NT2/D1 (cell line): Measurements from ENCODE around the gene EXOC3L1.
A peak's percentile ranks its signal among the peaks of the same experiment; 100 is the strongest.

Experiments used
- DNase-seq: peaks from one replicate; pipeline ENCODE4 v3.0.0-alpha.2; 2011; ENCODE audit warnings: low read depth, low spot score
- H3K27me3 ChIP-seq: 2 replicates; pipeline ENCODE4 v1.6.0; 2011; ENCODE audit warnings: mild to moderate bottlenecking; ENCODE audit not compliant: insufficient read length, insufficient read depth
- H3K36me3 ChIP-seq: 2 replicates; pipeline ENCODE4 v1.6.1; 2011; ENCODE audit warnings: mild to moderate bottlenecking, low read length, mixed read lengths; ENCODE audit not compliant: insufficient read depth, insufficient read length
- H3K4me1 ChIP-seq: 2 replicates; pipeline ENCODE4 v1.5.1; 2011; ENCODE audit not compliant: insufficient read depth, insufficient read length
- H3K4me3 ChIP-seq: 2 replicates; pipeline ENCODE4 v1.5.1; 2011; ENCODE audit warnings: low read depth; ENCODE audit not compliant: insufficient read length
- H3K9ac ChIP-seq: 2 replicates; pipeline ENCODE4 v1.6.0; 2011; ENCODE audit warnings: low read depth; ENCODE audit not compliant: insufficient read length
- H3K9me3 ChIP-seq: 2 replicates; pipeline ENCODE4 v1.5.1; 2011; ENCODE audit warnings: mild to moderate bottlenecking, low read length; ENCODE audit not compliant: insufficient read depth
- SUZ12 ChIP-seq: IDR thresholded peaks from 2 replicates; pipeline ENCODE4 v1.6.1; 2011; ENCODE audit not compliant: insufficient read length, insufficient read depth; ENCODE audit errors: extremely low read depth
- YY1 ChIP-seq: IDR thresholded peaks from 2 replicates; pipeline ENCODE4 v1.6.1; 2011; ENCODE audit not compliant: insufficient read length, insufficient read depth
- ZNF274 ChIP-seq: IDR thresholded peaks from 2 replicates; pipeline ENCODE4 v1.6.1; 2011; ENCODE audit warnings: mild to moderate bottlenecking, low read depth, low read length

EXOC3L1 gene

DNA sequence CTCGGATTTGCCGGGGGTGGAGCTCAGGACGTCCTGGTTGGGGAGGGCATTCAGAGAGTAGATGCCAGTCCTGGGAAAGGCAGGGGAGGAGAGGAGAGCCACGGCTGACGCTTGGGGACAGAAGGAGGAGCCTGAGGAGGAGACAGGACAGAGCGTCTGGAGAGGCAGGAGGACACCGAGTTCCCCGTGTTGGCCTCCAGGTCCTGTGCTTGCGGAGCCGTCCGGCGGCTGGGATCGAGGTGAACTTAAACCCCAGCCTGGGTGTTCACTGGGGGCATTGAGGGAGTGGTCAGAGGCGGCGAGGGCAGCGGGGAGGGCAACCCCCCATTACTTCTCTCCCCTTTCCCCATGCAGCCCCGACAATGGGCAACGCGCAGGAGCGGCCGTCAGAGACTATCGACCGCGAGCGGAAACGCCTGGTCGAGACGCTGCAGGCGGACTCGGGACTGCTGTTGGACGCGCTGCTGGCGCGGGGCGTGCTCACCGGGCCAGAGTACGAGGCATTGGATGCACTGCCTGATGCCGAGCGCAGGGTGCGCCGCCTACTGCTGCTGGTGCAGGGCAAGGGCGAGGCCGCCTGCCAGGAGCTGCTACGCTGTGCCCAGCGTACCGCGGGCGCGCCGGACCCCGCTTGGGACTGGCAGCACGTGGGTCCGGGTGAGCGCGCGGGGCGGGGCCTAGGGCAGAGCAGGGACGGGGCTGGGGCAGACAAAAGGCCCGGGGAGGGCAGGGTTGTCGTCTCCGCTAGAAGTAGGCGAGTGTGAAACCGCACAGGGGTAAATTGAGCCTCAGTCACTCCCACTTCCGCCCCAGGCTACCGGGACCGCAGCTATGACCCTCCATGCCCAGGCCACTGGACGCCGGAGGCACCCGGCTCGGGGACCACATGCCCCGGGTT is 15.9 kb downstream of the EXOC3L1 start:
- Histone ChIP-seq H3K36me3 (peaks cover 21% of the 10 kb centered on the region), H3K4me1 (peaks cover 28% of the 10 kb centered on the region), H3K27me3 (peaks cover 80% of the 10 kb centered on the region), H3K9me3 (no peaks in the 10 kb centered on the region), H3K9ac (peak overlapping the region; percentile 66), H3K4me3 (peak overlapping the region; percentile 34)
- TF ChIP-seq SUZ12 (no peak), YY1 (no peak)
- no peak for DNase-seq

DNA sequence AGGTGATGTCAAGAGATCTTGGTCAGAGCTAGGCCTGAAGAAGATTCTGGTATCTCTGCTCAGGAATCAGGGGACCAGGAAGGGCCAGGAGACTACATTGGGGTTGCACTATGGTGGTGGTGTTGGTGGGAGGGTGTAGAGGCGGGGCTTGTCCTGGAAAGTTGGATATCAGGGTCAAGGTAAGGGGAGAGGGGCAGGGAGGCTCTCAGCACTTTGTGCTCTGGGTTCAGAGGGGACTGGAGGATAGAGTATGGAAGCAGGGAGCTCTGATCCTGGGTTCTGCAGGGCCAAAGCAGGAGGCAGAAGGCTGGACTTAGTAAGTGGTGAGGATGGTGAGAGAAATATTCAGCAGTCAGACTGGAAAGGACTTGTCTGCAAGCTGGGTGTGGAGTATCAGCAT is 16.6 kb downstream of the EXOC3L1 start:
- H3K4me1 ChIP-seq = peaks cover 24% of the 10 kb centered on the region

DNA sequence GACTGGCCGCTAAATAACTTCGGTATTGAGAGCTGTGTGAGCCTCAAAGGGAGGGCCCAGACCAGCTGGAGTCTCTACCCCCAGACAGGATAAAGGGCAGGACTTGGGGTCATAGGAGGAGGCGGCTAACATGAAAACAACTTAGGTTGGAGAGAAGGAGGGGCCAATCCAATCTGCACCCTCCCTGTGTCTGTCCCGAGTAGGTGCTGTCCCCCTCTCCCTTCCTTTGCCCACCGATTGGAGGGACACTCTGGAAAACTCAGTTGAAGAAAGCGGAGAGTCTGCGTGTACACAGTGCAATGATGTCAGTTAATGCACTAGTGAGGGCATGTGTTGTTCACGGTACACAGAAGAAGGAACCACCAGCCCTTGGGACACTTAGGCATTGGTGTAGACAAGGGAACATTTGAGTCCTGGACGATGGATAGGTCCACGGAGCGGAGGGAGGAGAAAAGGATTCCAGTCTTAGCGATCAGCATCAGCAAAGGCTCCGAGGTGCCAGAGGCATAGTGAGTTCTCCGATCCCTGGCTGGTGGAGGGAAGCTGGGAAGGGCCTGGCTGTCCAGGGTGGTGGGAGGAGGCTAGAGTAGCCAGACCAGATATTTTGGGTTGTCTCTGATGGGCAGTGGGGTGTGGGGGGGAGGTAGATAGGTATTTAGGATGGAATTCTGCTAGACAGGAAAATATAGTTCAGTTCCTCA is 18.8 kb downstream of the EXOC3L1 start:
- H3K36me3 ChIP-seq = peaks cover 7% of the 10 kb centered on the region
- no peak for DNase-seq
- peak overlapping the region; percentile 75 for H3K4me3 ChIP-seq
- H3K9ac ChIP-seq = peak overlapping the region; percentile 77
- peaks cover 13% of the 10 kb centered on the region for H3K4me1 ChIP-seq
- TF ChIP-seq SUZ12 = no peak
- TF ChIP-seq ZNF274 = no peak
- no peak for TF ChIP-seq YY1
- H3K27me3 ChIP-seq = peaks cover 81% of the 10 kb centered on the region
- no peaks in the 10 kb centered on the region for H3K9me3 ChIP-seq

More for the DNA sequence above, 16.6 kb downstream of the EXOC3L1 start:
- DNase-seq = no peak
- H3K9ac ChIP-seq = peak overlapping the region; percentile 66
- TF ChIP-seq ZNF274 (no peak), YY1 (no peak), SUZ12 (no peak)
- H3K27me3 ChIP-seq = peaks cover 80% of the 10 kb centered on the region
- peaks cover 21% of the 10 kb centered on the region for H3K36me3 ChIP-seq
- no peaks in the 10 kb centered on the region for H3K9me3 ChIP-seq
- peak overlapping the region; percentile 34 for H3K4me3 ChIP-seq

DNA sequence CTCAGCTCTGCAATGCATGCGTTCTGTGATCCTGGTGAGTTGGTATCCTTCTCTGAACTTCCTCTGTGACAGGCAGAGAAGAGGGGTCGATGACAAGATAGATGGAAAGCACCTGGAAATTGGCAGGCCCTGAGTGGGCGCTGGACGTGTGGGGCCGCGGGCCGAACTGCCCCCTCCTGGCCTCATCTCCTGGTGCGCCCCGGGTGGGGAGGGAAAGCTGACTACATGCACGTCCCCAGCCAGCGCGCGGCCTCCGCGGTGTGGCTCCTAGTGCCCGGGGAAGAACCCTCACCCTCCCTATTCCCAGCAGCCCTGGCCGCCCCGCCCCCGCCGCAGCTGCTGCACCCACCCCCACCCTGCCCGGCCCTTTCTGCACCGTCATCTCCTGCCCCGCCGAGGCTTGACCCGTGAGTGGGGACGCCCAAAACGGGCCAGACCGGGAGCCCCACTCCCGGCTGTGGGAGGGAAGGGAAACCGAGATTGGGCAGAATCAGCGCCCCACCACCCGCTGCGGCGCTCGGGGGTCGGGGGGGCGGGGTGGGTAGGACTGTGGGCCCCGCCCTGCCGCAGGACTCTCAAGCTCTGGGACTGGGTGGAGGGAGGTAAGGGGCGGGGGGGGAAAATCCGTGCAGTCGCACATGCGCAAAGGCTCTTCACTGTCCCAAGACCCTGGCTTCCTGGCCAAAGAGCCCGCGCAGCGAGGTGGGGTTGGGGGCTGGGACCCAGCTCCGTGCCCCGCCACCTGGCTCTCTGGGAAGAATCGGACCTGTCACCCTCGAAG is 19.6 kb downstream of the EXOC3L1 start, which contains the start of gene NOL3:
Gene NOL3 (plus strand): TSS at position 371 of the 781 bp plus-strand sequence.
- peaks cover 3% of the 10 kb centered on the region for H3K36me3 ChIP-seq
- TF ChIP-seq SUZ12 = no peak
- TF ChIP-seq YY1 = no peak
- no peak for TF ChIP-seq ZNF274
- peaks cover 13% of the 10 kb centered on the region for H3K4me1 ChIP-seq
- peak within 1 kb of the TSS; percentile 75 for H3K4me3 ChIP-seq
- H3K9ac ChIP-seq = peak within 1 kb of the TSS; percentile 79
- no peak for DNase-seq
- peaks cover 81% of the 10 kb centered on the region for H3K27me3 ChIP-seq
- H3K9me3 ChIP-seq = no peaks in the 10 kb centered on the region

DNA sequence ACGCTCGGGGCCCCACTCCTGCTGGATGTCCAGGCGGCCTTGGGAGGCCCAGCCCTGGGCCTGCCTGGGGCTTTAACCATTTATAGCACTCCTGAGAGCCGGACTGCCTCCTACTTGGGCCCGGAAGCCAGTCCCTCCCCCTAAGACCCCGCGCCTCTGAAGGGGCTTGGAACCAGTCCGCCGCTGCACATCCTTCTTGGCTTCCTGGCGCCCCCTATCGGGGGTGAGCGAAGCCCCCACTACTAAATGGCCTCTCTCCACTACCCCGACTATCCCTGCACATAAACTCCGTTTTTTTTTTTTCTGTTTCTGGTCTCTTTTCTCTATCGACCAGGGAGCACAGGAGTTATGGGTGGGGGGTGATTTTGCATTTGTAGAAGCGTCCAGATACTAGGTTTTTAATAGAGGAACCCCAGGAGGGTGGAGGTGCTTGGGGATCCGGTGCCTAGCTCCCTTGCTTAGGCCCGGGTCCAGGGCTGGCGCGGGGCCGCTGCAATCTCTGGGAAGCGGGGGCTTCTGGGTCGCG is 20.2 kb downstream of the EXOC3L1 start:
- DNase-seq = no peak
- Histone ChIP-seq H3K9ac (peak overlapping the region; percentile 79), H3K4me1 (peaks cover 11% of the 10 kb centered on the region), H3K9me3 (no peaks in the 10 kb centered on the region), H3K36me3 (no peaks in the 10 kb centered on the region), H3K27me3 (peaks cover 81% of the 10 kb centered on the region), H3K4me3 (peak overlapping the region; percentile 75)
- TF ChIP-seq YY1 = no peak
- no peak for TF ChIP-seq ZNF274
- TF ChIP-seq SUZ12 = no peak

DNA sequence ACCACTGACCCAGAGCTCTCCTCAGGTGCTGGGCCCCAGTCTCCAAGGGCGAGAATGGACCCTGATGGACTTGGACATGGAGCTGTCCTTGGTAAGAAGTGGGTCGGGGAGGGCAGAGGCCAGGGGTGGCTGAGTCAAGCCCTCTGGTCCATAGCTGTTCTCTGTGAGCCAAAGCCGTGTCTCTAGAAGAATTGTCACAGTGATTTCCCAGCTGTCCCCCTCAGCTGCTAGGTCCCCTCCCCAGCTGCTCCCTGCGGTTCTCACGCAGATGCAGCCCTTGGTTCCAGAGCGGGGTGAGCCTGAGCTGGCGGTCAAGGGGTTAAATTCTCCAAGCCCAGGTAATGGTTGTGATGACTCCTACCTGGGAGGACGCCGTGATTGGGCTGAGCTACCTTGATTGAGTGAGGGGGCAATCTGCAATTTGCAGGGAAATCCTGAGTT is 20.9 kb downstream of the EXOC3L1 start:
- no peaks in the 10 kb centered on the region for H3K9me3 ChIP-seq
- peaks cover 81% of the 10 kb centered on the region for H3K27me3 ChIP-seq
- DNase-seq = no peak
- TF ChIP-seq SUZ12 (no peak), YY1 (no peak)
- peaks cover 8% of the 10 kb centered on the region for H3K4me1 ChIP-seq
- no peak overlapping the region for H3K4me3 ChIP-seq
- peak overlapping the region; percentile 57 for H3K9ac ChIP-seq
- no peaks in the 10 kb centered on the region for H3K36me3 ChIP-seq
